Hematopoietic multipotent progenitor cell (in vitro differentiated cells): ENCODE measurements around the gene DNAH1. TPM values are rescaled to one million over a fixed set of nuclear protein-coding genes. Genes with fewer than 3 reads are reported as not detected.

Experiments
- DNase-seq, 3 donors: peaks; one replicate each; pipeline ENCODE4 v3.0.0-alpha.2; 2011 to 2015; ENCODE audit warnings: low read depth in 2 of 3, low spot score in 2 of 3
- total RNA-seq: library from RNA; depleted of rRNA; stranded (reverse); fragments of >200 nt; gene quantifications from one replicate; pipeline ENCODE4 v1.2.3, GENCODE V29; 2012

The DNAH1 gene
- total RNA-seq, 1 donor: 47.1 TPM

DNA sequence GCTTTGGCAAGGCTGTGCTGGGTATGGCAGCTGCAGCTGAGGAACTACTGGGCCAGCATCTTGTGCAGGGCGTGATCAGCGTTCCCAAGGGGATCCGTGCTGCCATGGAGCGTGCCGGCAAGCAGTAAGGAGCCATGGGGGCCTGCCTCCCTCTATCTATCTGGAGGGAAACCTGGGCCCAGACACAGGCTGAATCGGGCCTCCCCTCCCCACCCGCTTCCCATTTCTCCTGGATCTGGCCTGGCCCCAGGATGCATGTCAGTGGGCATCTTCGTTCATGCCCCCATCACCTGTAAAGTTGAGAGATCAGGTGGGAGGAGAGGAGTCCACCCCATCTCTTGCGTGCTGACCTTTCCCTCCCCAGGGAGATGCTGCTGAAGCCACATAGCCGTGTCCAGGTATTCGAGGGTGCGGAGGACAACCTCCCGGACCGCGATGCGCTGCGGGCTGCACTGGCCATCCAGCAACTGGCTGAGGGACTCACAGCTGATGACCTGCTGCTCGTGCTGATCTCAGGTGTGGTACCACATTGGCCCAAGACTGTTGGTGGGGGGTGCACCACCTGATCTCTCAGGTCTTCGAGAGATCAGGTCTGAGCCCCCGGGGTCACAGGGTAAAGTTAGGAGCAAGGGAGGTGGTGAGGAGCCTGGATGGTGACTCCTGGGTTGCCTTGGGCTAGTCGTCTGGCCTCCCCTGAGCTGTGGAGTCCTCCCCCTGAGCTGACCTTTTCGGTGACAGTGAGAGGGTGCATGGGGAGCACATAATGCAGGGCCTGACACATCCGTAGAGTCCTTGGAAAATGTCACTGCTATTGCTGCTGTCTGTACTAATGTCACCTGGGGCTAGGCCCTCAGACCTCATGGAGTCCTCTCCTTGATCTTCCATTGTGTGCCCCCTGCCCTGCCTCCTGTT is 25.3 kb upstream of the DNAH1 start:
- no peak for DNase-seq

DNA sequence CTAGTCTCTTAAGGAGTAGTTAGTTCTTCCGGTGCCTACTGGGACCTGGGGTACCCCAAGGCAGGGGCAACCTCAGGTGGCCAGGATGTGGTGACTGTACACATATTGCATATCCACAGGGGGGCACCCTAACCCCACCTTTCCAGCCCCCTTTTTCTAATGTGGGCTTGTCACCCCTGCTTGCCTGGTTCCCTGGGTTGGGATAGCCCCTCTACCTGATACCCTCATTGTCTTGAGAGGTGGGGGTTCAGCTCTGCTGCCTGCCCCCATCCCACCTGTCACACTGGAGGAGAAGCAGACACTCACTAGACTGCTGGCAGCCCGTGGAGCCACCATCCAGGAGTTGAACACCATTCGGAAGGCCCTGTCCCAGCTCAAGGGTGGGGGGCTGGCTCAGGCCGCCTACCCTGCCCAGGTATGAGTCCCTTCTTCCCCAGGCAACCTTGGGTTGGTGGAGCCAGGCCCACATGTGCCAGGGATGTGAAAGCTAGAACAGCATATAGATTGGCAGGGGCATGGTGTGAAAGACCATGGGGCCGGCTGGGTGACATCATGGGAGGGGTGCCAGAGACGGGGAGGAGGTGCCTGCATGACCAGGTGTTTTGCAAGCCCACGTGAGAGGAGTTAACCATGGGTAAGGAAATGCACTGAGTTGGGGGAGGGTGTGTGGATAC is 24.5 kb upstream of the DNAH1 start:
- peak in 1 of 3 donors; percentile 62 for DNase-seq

GRCh38 chr3:52292247-52293065 is 23.7 kb upstream of the DNAH1 start:
- DNase-seq: no peak

DNA sequence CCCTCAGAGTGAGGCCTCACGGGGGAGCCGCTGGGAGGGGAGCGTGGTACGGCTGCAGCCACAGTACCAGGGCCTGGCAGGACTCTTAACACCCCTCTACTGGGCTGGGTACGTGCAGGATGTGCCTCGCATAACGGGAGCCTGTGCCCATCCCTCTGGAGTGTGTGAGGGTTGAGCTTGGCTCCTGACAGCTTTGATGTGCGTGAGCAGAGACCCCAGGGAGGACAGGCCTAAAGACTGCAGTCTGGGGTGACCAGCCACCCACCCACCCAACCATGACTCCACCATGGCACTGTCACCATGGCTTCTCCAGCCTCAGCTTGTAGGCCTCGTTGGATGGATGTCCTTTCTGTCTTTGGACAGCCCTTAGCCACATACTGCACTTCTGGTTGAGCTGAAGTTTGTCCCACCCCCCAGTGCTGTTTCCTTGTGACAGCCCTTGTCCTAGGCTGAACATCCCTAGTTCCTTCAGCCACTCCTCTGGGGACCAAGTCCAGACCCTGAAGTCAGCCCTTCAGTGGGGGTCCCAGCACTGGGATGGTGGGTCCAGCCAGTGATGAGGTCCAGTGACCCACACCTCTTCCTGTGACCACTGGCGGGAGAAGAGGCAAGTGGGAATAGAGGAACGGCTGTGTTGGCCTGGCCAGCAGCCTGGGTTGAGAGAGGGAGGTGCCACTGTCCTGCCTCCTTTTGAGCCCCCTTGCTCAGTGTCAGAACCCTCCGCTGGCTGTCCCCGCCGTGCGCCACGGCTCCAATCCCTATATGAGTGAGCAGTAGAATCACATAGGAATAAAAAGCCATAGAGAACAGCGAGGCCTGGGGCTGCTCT is 22.4 kb upstream of the DNAH1 start:
- DNase-seq: no peak

GRCh38 chr3:52294320-52295150 is 21.6 kb upstream of the DNAH1 start:
- DNase-seq: no peak

DNA sequence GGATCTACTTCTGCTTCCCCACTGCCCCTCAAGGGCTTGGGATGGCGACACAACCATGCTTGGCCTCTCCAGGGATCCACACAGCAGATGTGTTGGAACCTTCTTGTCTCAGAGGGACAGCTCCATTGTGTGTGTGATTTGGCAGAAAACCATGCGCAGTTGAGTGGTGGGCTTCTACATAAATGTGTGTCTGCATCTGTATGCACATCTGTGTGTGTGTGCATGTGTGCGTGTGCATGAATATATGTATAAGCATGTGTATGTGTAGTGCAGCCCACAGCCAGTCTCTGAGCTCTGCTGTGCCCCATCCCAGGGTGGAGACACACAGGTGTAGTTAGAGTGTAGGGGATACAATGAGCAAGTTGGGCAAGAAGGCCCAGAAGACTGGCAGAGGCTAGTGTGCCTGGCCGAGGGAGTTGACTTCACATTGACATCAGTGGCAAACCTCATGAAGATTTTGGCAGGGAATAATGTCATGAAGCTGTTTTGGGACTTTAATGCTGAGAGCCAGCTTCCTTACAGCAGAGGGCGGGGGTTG is 20.4 kb upstream of the DNAH1 start:
- DNase-seq: no peak

DNA sequence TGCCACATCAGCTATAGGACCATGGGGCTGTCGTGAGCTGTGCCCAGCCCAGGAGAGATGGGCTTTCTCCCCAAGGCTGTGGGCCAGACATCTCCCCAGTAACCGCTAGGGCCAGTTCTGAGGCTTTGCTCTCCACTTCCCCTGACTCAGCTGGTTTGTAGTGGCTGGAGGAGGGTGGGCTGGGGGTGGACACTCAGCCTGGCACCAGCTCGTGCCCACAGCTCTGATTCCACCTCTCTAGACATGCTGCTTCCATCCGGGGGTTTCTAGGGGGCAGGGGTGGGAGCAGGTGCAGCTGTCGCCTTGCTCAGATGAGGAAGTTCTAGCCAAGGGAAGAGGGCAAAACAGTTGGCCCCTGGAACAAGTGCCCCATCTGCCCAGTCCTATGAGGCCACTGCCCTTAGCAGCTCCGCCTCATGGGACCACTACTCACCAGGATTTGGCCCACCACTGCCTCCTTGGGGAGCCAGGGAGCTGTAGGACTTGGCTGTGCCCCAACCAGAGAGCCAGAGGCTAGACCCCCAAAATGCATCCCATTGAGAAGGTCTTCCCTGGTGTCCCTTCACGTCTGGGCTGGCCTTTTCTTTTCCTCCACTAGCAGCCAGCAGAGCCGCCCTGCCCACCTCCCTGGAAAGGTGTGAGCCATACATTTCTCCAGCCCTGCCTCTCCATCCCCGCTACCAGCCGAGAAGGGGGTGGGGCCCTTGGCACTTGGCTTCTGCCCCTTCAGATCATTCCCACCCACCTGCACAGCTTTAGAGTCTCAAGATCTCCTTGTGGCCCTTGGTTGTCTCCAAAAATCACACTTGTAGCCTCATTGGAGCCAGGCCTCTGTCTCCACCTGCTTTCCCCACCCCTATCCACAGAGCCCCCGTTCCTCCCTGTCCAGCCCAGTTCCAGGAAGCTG is 18.6 kb upstream of the DNAH1 start:
- DNase-seq: peak in 2 of 3 donors; percentile 57 to 83

GRCh38 chr3:52298149-52299098 is 17.7 kb upstream of the DNAH1 start:
- no peak for DNase-seq

DNA sequence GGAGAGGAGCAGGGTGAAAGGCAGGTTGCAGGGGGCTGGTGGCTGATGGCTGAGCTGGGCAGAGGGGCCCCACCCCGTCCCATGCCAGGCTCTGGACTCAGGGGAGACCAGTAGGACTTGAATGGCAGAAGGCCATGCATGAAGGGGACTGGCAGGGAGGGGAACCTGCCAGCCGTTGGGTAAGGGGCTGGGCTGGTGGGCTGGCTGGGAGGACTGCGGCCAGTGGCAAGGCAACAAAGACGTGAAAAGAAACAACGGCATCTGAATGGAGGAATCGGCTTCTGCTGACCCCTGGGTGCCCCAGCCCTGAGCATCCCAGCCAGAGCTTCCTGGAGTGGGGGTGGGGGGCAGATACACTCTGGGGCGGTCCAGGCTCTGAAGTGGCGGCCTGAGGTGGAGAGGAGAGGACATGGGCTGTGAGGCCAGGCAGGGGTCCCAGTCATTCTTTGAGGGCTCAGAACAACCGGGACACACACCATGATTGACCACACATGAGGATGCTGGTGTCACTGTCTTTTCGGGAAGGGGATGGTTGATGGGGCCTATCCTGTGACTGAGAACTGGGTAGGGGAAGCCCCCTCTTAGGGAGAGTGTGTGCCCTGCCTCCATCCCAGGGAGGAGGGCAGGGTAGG is 16.8 kb upstream of the DNAH1 start:
- no peak for DNase-seq

GRCh38 chr3:52299879-52300611 is 16.1 kb upstream of the DNAH1 start:
- DNase-seq: peak in 2 of 3 donors; percentile 81 to 87

GRCh38 chr3:52302426-52303145 is 13.5 kb upstream of the DNAH1 start:
- no peak for DNase-seq

- no peak for DNase-seq
These were observed 12.3 kb upstream of the DNAH1 start for GRCh38 chr3:52303811-52304210.

DNA sequence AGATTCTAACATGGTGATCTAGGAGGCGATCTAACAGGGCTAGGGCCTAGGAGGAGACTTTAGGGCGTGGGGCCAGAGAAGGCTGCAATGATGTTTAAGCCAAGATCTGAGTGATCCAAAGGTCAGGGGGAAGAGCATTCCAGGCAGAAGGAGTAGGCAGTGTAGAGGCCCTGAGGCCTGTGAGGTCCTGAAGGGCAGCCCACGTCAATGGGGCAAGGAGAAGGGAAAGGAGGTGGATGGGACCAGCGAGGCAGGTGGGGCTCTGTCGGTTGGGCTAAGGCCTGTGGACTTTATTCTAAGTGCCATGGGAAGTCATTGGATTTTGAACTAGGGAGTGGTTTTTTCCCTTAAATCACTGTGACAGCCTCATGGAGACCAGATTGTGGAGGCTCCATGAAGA is 10.2 kb upstream of the DNAH1 start:
- no peak for DNase-seq

- no peak for DNase-seq
These were observed 9.1 kb upstream of the DNAH1 start for GRCh38 chr3:52306978-52307377.

GRCh38 chr3:52308308-52308707 is 7.8 kb upstream of the DNAH1 start:
- no peak for DNase-seq
